Breast epithelium (tissue), 4 donors: ENCODE data around the gene PLCL2. TPM values are rescaled to one million over a fixed set of nuclear protein-coding genes. Genes with fewer than 3 reads are reported as not detected.

Source experiments
- DNase-seq, 2 donors: peaks; one replicate each; pipeline ENCODE4 v3.0.0-alpha.2; 2019; ENCODE audit warnings: low spot score in 2 of 2
- H3K27ac ChIP-seq, 2 donors: fragments of 200-600 bp; sonication (generic) in 1 of 2; one replicate each; pipeline ENCODE4 v1.5.1; 2016 to 2019; ENCODE audit warnings: mild to moderate bottlenecking in 1 of 2
- H3K27me3 ChIP-seq, 2 donors: fragments of 200-600 bp; sonication (generic) in 1 of 2; one replicate each; pipeline versions ENCODE4 v1.5.1 to v1.6.0; 2017 to 2019; ENCODE audit warnings: control low read depth in 1 of 2, mild to moderate bottlenecking in 1 of 2
- H3K36me3 ChIP-seq: fragments of 200-600 bp; one replicate; pipeline ENCODE4 v1.5.1; 2019
- H3K4me1 ChIP-seq, 2 donors: fragments of 200-600 bp; sonication (generic); one replicate each; pipeline ENCODE4 v1.5.1; 2016 to 2019; ENCODE audit warnings: control low read depth in 1 of 2
- H3K4me3 ChIP-seq, 3 donors: fragments of 200-600 bp; sonication (generic); 1 replicate in 2 of 3; 2 replicates in 1 of 3; pipeline ENCODE4 v1.5.1; 2016 to 2019; ENCODE audit warnings: mild to moderate bottlenecking in 3 of 3, moderate library complexity in 2 of 3
- H3K9me3 ChIP-seq, 2 donors: fragments of 200-600 bp; sonication (generic) in 1 of 2; one replicate each; pipeline ENCODE4 v1.5.1; 2016 to 2019; ENCODE audit warnings: control low read depth in 1 of 2
- POLR2A ChIP-seq: fragments of 450-650 bp; IDR thresholded peaks from one replicate; pipeline ENCODE4 v1.6.1; 2016; ENCODE audit warnings: antibody characterized with exemption, mild to moderate bottlenecking, moderate library complexity
- POLR2AphosphoS5 ChIP-seq, 3 donors: sonication (generic); formaldehyde crosslinking; IDR thresholded peaks; one replicate each; pipeline ENCODE4 v1.6.1; 2017; ENCODE audit warnings: antibody characterized with exemption in 3 of 3
- intact Hi-C: fragments of 100-400 bp; cut with DNase I; formaldehyde crosslinking; loops from one replicate; pipeline ENCODE4 v1.15.1; 2023; ENCODE audit warnings: low total_unique reads
- total RNA-seq, 3 donors: library from RNA; depleted of rRNA; stranded (reverse); fragments of >200 nt; gene quantifications; one replicate each; pipeline ENCODE4 v1.1.0, GENCODE V29; 2016
- TF ChIP-seq, protein P1 (sequence below), 3 donors: fragments of 450-650 bp; IDR thresholded peaks; one replicate each; pipeline ENCODE4 v1.5.1; 2016 to 2017; ENCODE audit warnings: antibody characterized with exemption in 3 of 3, mild to moderate bottlenecking in 3 of 3, moderate library complexity in 3 of 3

Gene PLCL2
- total RNA-seq, 3 donors from 2014 or later = 7.8 to 21.9 (median 17.0) TPM

DNA sequence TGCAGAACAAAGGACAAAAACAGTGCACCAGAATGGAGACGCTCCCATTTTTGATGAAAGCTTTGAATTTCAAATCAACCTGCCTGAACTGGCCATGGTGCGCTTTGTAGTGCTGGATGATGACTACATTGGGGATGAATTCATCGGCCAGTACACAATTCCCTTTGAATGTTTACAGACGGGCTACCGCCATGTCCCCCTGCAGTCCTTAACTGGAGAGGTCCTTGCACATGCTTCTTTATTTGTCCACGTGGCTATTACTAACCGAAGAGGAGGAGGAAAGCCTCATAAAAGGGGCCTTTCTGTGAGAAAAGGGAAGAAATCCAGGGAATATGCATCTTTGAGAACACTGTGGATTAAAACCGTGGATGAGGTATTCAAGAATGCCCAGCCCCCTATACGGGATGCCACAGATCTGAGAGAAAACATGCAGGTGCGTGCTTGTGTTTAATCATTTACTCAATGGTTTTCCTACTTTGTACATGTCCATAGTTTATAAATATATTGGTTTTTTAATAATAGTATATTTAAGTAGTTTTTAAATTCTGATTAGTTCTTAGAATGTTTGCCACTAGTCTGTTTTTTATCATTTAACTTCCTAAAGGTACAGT, 127.1 kb downstream of the PLCL2 start:
- DNase-seq = no peak

DNA sequence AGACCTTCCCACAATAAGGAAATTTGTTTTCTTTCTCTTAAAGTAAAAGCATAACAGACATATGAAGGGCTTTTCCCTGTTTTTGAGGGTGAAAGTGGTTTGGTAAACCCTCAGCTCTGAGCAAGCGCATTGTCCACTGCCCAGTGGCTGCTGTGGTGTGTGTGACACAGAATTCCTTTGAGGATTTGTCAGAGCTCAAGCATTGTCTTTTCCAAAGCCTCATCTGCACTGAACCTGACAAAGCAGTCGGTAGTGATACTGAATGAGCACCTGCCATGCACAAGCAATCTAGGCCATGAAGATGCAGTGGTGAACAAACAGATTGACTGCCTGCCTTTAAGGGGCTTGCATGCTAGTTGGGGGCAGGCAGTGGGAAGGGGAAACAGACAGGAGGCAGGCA, 128.3 kb downstream of the PLCL2 start:
- TF ChIP-seq POLR2A (no peak), POLR2AphosphoS5 (IDR thresholded peaks at IDR 0.05) (no peak)
- TF ChIP-seq, protein P1, sequence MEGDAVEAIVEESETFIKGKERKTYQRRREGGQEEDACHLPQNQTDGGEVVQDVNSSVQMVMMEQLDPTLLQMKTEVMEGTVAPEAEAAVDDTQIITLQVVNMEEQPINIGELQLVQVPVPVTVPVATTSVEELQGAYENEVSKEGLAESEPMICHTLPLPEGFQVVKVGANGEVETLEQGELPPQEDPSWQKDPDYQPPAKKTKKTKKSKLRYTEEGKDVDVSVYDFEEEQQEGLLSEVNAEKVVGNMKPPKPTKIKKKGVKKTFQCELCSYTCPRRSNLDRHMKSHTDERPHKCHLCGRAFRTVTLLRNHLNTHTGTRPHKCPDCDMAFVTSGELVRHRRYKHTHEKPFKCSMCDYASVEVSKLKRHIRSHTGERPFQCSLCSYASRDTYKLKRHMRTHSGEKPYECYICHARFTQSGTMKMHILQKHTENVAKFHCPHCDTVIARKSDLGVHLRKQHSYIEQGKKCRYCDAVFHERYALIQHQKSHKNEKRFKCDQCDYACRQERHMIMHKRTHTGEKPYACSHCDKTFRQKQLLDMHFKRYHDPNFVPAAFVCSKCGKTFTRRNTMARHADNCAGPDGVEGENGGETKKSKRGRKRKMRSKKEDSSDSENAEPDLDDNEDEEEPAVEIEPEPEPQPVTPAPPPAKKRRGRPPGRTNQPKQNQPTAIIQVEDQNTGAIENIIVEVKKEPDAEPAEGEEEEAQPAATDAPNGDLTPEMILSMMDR (IDR thresholded peaks at IDR 0.05) = no peak
- H3K27me3 ChIP-seq = no peaks in the 10 kb centered on the region
- H3K27ac ChIP-seq = no peak overlapping the region
- H3K4me1 ChIP-seq = no peaks in the 10 kb centered on the region
- H3K4me3 ChIP-seq = no peak overlapping the region
- DNase-seq = no peak
- intact Hi-C loops = no loop called here
- H3K36me3 ChIP-seq = no peaks in the 10 kb centered on the region
- H3K9me3 ChIP-seq = no peaks in the 10 kb centered on the region

More for the DNA sequence above, 127.1 kb downstream of the PLCL2 start:
- no peaks in the 10 kb centered on the region for H3K9me3 ChIP-seq
- H3K36me3 ChIP-seq = no peaks in the 10 kb centered on the region
- no peak overlapping the region for H3K4me3 ChIP-seq
- H3K27me3 ChIP-seq = no peaks in the 10 kb centered on the region
- no peak overlapping the region for H3K27ac ChIP-seq
- TF ChIP-seq, protein P1 (IDR thresholded peaks at IDR 0.05) = no peak
- TF ChIP-seq POLR2A (no peak), POLR2AphosphoS5 (IDR thresholded peaks at IDR 0.05) (no peak)
- intact Hi-C loops = no loop called here
- H3K4me1 ChIP-seq = no peaks in the 10 kb centered on the region

DNA sequence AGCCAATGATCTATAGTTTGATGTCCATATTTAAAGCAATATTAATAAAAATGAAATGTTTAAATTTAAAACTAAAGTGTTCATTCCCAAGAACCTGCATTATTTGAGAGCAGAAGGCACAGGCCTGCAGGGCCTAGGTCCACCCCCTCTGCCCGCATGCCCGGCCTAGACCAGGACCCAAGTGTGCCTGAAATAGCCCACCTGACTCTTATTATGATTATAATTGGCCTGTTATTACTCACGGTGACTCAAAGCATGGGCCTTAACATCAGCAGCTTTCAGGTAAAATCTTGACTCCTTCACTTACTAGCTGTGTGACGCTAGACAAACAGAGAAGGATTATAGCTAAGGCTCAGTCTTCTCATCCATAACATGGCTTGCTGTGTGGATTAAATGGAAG, 128.8 kb downstream of the PLCL2 start:
- Histone ChIP-seq H3K36me3 (no peaks in the 10 kb centered on the region), H3K9me3 (no peaks in the 10 kb centered on the region), H3K4me3 (no peak overlapping the region), H3K27ac (no peak overlapping the region), H3K27me3 (no peaks in the 10 kb centered on the region), H3K4me1 (no peaks in the 10 kb centered on the region)
- no peak for DNase-seq
- TF ChIP-seq, protein P1 (IDR thresholded peaks at IDR 0.05) = no peak
- TF ChIP-seq POLR2AphosphoS5 (IDR thresholded peaks at IDR 0.05) (no peak), POLR2A (no peak)
- intact Hi-C loops = no loop called here

DNA sequence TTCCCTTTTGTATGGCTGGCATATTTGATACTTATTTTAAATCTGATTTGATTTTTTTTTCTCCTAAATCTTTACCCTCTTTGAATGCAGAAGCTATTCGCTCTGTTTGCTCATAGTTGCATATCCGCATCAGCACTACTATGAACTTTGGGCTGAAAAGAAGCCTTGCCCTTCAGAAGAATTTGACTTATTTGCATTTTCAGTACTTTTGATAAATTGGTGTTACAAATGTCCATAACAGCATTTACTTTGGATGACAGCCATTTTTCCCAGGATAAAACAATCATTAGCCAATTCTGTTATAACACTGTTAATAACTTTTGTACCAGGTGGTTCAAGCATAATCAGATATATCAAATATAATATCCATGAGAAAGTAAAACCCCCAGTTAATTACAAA, 129.5 kb downstream of the PLCL2 start:
- no peak overlapping the region for H3K4me3 ChIP-seq
- no peak for DNase-seq
- no peak for TF ChIP-seq POLR2A
- TF ChIP-seq POLR2AphosphoS5 (IDR thresholded peaks at IDR 0.05) = no peak
- TF ChIP-seq, protein P1 (IDR thresholded peaks at IDR 0.05) = no peak
- H3K27me3 ChIP-seq = no peaks in the 10 kb centered on the region
- intact Hi-C loops = no loop called here
- H3K36me3 ChIP-seq = no peaks in the 10 kb centered on the region
- H3K9me3 ChIP-seq = no peaks in the 10 kb centered on the region
- no peak overlapping the region for H3K27ac ChIP-seq
- no peaks in the 10 kb centered on the region for H3K4me1 ChIP-seq

DNA sequence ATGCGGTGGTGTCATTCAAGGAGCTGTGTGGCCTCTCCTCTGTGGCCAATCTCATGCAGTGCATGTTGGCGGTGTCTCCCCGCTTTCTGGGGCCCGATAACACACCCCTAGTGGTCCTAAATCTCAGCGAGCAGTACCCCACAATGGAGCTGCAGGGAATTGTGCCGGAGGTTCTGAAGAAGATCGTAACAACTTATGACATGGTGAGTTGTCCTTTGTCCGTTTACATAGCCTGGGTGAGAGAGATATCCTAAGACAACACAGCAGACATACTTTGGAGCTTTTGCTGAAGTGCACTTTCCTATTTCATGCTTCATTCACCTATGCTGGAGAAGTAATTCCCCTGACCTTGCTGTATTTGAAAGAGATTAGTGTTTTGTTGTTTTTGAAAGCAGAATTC, 130.0 kb downstream of the PLCL2 start:
- intact Hi-C loops = no loop called here
- Histone ChIP-seq H3K9me3 (no peaks in the 10 kb centered on the region), H3K4me1 (no peaks in the 10 kb centered on the region), H3K4me3 (no peak overlapping the region), H3K27me3 (no peaks in the 10 kb centered on the region), H3K36me3 (no peaks in the 10 kb centered on the region), H3K27ac (no peak overlapping the region)
- TF ChIP-seq, protein P1 (IDR thresholded peaks at IDR 0.05) = no peak
- TF ChIP-seq POLR2A = no peak
- TF ChIP-seq POLR2AphosphoS5 (IDR thresholded peaks at IDR 0.05) = no peak
- no peak for DNase-seq
